ENCODE measurements around the gene EPHA6.

EPHA6 gene

GRCh38 chr3:97665896-97666295 lies 851.5 kb downstream of the EPHA6 start:
- H3K27ac ChIP-seq (ENCODE audit: low read depth, low read length), result no peak overlapping the region
- peaks cover 4% of the 10 kb centered on the region; the same call in 1 of the 2 replicates for H3K27me3 ChIP-seq (ENCODE audit: control insufficient read depth, insufficient read depth, low read length)
- H3K9ac ChIP-seq (ENCODE audit: low read depth, low read length), result no peak overlapping the region
- no peak overlapping the region for H3K4me3 ChIP-seq (ENCODE audit: low read depth, low read length)
- H3K4me1 ChIP-seq (ENCODE audit: control insufficient read depth, insufficient read depth, low read length), result peaks cover 13% of the 10 kb centered on the region
- no peaks in the 10 kb centered on the region for H3K9me3 ChIP-seq (ENCODE audit: control insufficient read depth, insufficient read depth, low read length)
- H3K36me3 ChIP-seq (ENCODE audit: control insufficient read depth, insufficient read depth, low read length), result no peaks in the 10 kb centered on the region

DNA sequence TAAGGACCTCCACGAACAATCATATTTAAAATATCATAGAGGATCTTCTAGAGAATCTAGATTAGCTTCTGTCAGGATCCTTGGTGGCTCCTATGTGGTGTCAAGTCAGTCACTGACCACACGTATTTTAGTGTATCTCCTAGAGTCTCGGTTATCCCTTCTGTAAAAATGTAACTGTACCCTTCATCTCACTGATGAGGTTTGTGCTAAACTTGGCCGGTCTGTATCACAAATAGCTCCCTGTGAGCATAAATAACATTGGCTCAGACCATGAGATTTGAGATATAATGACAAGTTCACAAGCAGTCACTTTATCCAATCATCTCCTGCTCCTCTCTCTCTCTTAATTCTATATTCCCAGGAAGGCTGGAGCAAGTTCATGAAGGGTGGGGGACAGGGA lies 856.6 kb downstream of the EPHA6 start:
- H3K4me3 ChIP-seq (ENCODE audit: low read depth, low read length), result no peak overlapping the region
- no peak overlapping the region for H3K27ac ChIP-seq (ENCODE audit: low read depth, low read length)
- H3K9ac ChIP-seq (ENCODE audit: low read depth, low read length), result no peak overlapping the region
- no peaks in the 10 kb centered on the region for H3K9me3 ChIP-seq (ENCODE audit: control insufficient read depth, insufficient read depth, low read length)
- no peaks in the 10 kb centered on the region for H3K36me3 ChIP-seq (ENCODE audit: control insufficient read depth, insufficient read depth, low read length)
- no peaks in the 10 kb centered on the region for H3K27me3 ChIP-seq (ENCODE audit: control insufficient read depth, insufficient read depth, low read length)
- H3K4me1 ChIP-seq (ENCODE audit: control insufficient read depth, insufficient read depth, low read length), result no peaks in the 10 kb centered on the region

- Histone ChIP-seq H3K36me3 (ENCODE audit: control insufficient read depth, insufficient read depth, low read length) (no peaks in the 10 kb centered on the region), H3K27me3 (ENCODE audit: control insufficient read depth, insufficient read depth, low read length) (no peaks in the 10 kb centered on the region), H3K4me3 (ENCODE audit: low read depth, low read length) (no peak overlapping the region), H3K9me3 (ENCODE audit: control insufficient read depth, insufficient read depth, low read length) (no peaks in the 10 kb centered on the region), H3K9ac (ENCODE audit: low read depth, low read length) (no peak overlapping the region), H3K4me1 (ENCODE audit: control insufficient read depth, insufficient read depth, low read length) (no peaks in the 10 kb centered on the region), H3K27ac (ENCODE audit: low read depth, low read length) (no peak overlapping the region)
Measured at GRCh38 chr3:97673357-97673997, 859.1 kb downstream of the EPHA6 start.

GRCh38 chr3:97674461-97674860 lies 860.1 kb downstream of the EPHA6 start:
- H3K4me3 ChIP-seq (ENCODE audit: low read depth, low read length), result no peak overlapping the region
- no peaks in the 10 kb centered on the region for H3K36me3 ChIP-seq (ENCODE audit: control insufficient read depth, insufficient read depth, low read length)
- H3K9ac ChIP-seq (ENCODE audit: low read depth, low read length), result no peak overlapping the region
- no peaks in the 10 kb centered on the region for H3K4me1 ChIP-seq (ENCODE audit: control insufficient read depth, insufficient read depth, low read length)
- no peaks in the 10 kb centered on the region for H3K27me3 ChIP-seq (ENCODE audit: control insufficient read depth, insufficient read depth, low read length)
- H3K9me3 ChIP-seq (ENCODE audit: control insufficient read depth, insufficient read depth, low read length), result no peaks in the 10 kb centered on the region
- H3K27ac ChIP-seq (ENCODE audit: low read depth, low read length), result no peak overlapping the region

DNA sequence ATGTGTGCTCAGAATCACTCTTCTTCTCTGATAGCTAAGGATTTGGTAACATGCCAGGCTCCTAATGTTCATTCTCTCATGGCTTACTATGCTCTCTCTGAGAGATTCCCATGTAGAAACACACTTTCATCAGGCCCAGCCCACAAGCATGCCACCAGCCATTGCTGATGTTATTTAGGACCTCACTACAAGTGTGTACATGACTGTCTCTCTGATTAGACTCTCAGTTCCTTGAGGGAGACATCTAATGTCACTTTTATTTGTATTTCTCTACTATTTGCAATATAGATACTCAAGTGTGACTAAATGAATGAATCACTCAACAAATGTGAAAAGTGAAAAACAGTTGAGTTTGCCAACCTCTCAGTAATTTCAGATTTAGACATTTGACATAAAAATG lies 865.8 kb downstream of the EPHA6 start:
- H3K36me3 ChIP-seq (ENCODE audit: control insufficient read depth, insufficient read depth, low read length), result no peaks in the 10 kb centered on the region
- H3K4me1 ChIP-seq (ENCODE audit: control insufficient read depth, insufficient read depth, low read length), result no peaks in the 10 kb centered on the region

GRCh38 chr3:97680696-97681095 lies 866.3 kb downstream of the EPHA6 start:
- H3K27ac ChIP-seq (ENCODE audit: low read depth, low read length), result no peak overlapping the region
- H3K4me3 ChIP-seq (ENCODE audit: low read depth, low read length), result no peak overlapping the region
- no peak overlapping the region for H3K9ac ChIP-seq (ENCODE audit: low read depth, low read length)
- H3K27me3 ChIP-seq (ENCODE audit: control insufficient read depth, insufficient read depth, low read length), result no peaks in the 10 kb centered on the region
- no peaks in the 10 kb centered on the region for H3K4me1 ChIP-seq (ENCODE audit: control insufficient read depth, insufficient read depth, low read length)
- no peaks in the 10 kb centered on the region for H3K36me3 ChIP-seq (ENCODE audit: control insufficient read depth, insufficient read depth, low read length)
- H3K9me3 ChIP-seq (ENCODE audit: control insufficient read depth, insufficient read depth, low read length), result no peaks in the 10 kb centered on the region

More for the DNA sequence above, 865.8 kb downstream of the EPHA6 start:
- no peaks in the 10 kb centered on the region for H3K27me3 ChIP-seq (ENCODE audit: control insufficient read depth, insufficient read depth, low read length)
- H3K9me3 ChIP-seq (ENCODE audit: control insufficient read depth, insufficient read depth, low read length), result no peaks in the 10 kb centered on the region
- no peak overlapping the region for H3K9ac ChIP-seq (ENCODE audit: low read depth, low read length)
- no peak overlapping the region for H3K27ac ChIP-seq (ENCODE audit: low read depth, low read length)
- no peak overlapping the region for H3K4me3 ChIP-seq (ENCODE audit: low read depth, low read length)

DNA sequence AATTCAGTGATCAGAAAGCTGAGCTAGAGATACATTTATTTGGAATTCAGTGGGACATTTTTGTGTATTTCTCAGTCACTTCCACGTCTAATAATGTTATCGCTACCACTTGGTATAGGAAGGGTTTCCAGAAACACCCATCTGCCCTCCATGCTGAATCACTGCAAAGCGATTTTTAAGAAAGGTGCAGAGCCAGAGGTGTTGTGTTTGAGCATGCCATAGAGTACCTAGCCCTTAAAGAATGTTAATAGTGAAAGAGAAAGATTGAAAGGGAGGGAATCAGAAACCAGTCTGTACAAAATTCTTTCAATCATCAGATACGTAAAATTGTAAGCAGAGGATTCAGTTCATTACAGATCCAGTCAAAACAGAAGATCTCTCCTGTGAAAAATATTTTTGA lies 870.1 kb downstream of the EPHA6 start:
- Histone ChIP-seq H3K9ac (ENCODE audit: low read depth, low read length) (no peak overlapping the region), H3K4me1 (ENCODE audit: control insufficient read depth, insufficient read depth, low read length) (peaks cover 10% of the 10 kb centered on the region), H3K9me3 (ENCODE audit: control insufficient read depth, insufficient read depth, low read length) (no peaks in the 10 kb centered on the region), H3K27me3 (ENCODE audit: control insufficient read depth, insufficient read depth, low read length) (no peaks in the 10 kb centered on the region), H3K4me3 (ENCODE audit: low read depth, low read length) (no peak overlapping the region), H3K27ac (ENCODE audit: low read depth, low read length) (no peak overlapping the region), H3K36me3 (ENCODE audit: control insufficient read depth, insufficient read depth, low read length) (no peaks in the 10 kb centered on the region)

DNA sequence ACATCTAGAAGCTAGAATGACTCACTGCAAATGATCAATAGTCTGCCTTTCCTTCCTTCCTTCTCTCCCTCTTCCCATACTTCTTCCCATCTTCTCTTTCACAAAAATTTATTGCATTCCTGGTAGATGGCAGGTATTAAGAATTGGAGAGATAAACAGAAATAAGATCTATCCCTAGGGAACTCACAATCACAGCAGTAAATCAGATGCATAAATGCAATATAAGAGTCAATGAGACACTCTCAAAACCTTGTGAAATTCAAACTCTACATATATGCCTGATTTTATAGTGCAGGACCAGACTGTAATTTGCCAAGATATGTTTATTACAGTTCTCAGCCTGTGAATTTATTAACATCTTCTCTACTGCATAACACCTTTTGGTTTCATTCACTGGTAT lies 871.9 kb downstream of the EPHA6 start:
- H3K27ac ChIP-seq (ENCODE audit: low read depth, low read length), result no peak overlapping the region
- H3K4me1 ChIP-seq (ENCODE audit: control insufficient read depth, insufficient read depth, low read length), result peaks cover 10% of the 10 kb centered on the region

GRCh38 chr3:97687734-97688133 lies 873.3 kb downstream of the EPHA6 start:
- Histone ChIP-seq H3K36me3 (ENCODE audit: control insufficient read depth, insufficient read depth, low read length) (no peaks in the 10 kb centered on the region), H3K9me3 (ENCODE audit: control insufficient read depth, insufficient read depth, low read length) (no peaks in the 10 kb centered on the region)

More for the DNA sequence above, 871.9 kb downstream of the EPHA6 start:
- Histone ChIP-seq H3K9ac (ENCODE audit: low read depth, low read length) (no peak overlapping the region), H3K27me3 (ENCODE audit: control insufficient read depth, insufficient read depth, low read length) (no peaks in the 10 kb centered on the region), H3K36me3 (ENCODE audit: control insufficient read depth, insufficient read depth, low read length) (no peaks in the 10 kb centered on the region), H3K9me3 (ENCODE audit: control insufficient read depth, insufficient read depth, low read length) (no peaks in the 10 kb centered on the region), H3K4me3 (ENCODE audit: low read depth, low read length) (no peak overlapping the region)

GRCh38 chr3:97689111-97689510 lies 874.7 kb downstream of the EPHA6 start:
- Histone ChIP-seq H3K36me3 (ENCODE audit: control insufficient read depth, insufficient read depth, low read length) (no peaks in the 10 kb centered on the region), H3K9ac (ENCODE audit: low read depth, low read length) (no peak overlapping the region), H3K4me3 (ENCODE audit: low read depth, low read length) (no peak overlapping the region), H3K27me3 (ENCODE audit: control insufficient read depth, insufficient read depth, low read length) (no peaks in the 10 kb centered on the region), H3K4me1 (ENCODE audit: control insufficient read depth, insufficient read depth, low read length) (peaks cover 10% of the 10 kb centered on the region), H3K27ac (ENCODE audit: low read depth, low read length) (no peak overlapping the region), H3K9me3 (ENCODE audit: control insufficient read depth, insufficient read depth, low read length) (no peaks in the 10 kb centered on the region)

More at GRCh38 chr3:97687734-97688133, 873.3 kb downstream of the EPHA6 start:
- no peak overlapping the region for H3K4me3 ChIP-seq (ENCODE audit: low read depth, low read length)
- no peaks in the 10 kb centered on the region for H3K27me3 ChIP-seq (ENCODE audit: control insufficient read depth, insufficient read depth, low read length)
- H3K9ac ChIP-seq (ENCODE audit: low read depth, low read length), result no peak overlapping the region
- H3K4me1 ChIP-seq (ENCODE audit: control insufficient read depth, insufficient read depth, low read length), result peaks cover 10% of the 10 kb centered on the region
- H3K27ac ChIP-seq (ENCODE audit: low read depth, low read length), result no peak overlapping the region

DNA sequence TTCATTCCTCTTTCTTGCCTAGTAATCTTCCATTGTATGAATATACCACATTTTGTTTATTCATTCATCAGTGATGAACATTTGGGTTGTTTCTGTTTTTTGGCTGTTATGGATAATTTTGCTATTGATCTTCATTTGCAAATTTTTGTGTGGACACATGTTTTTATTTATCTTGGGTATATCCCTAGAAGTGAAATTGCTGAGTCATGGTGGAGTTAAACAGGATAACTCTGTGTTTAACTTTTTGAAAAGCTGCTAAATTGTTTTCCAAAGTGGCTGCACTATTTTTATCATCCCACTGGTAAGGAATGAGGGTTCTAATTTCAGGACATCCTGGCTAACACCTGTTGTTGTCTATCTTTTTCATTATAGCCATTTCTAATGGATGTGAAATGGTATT lies 875.6 kb downstream of the EPHA6 start:
- Histone ChIP-seq H3K4me3 (ENCODE audit: low read depth, low read length) (no peak overlapping the region), H3K4me1 (ENCODE audit: control insufficient read depth, insufficient read depth, low read length) (peaks cover 10% of the 10 kb centered on the region), H3K27me3 (ENCODE audit: control insufficient read depth, insufficient read depth, low read length) (no peaks in the 10 kb centered on the region), H3K36me3 (ENCODE audit: control insufficient read depth, insufficient read depth, low read length) (no peaks in the 10 kb centered on the region), H3K27ac (ENCODE audit: low read depth, low read length) (no peak overlapping the region), H3K9me3 (ENCODE audit: control insufficient read depth, insufficient read depth, low read length) (no peaks in the 10 kb centered on the region), H3K9ac (ENCODE audit: low read depth, low read length) (no peak overlapping the region)
